MV-4-11 (cell line): ENCODE results near the gene TTC7B.

Experiments used
- DNase-seq: peaks from one replicate; lab custom pipeline; 2025; lab: John Stamatoyannopoulos, UW

The TTC7B gene

GRCh38 chr14:90805084-90805391, 11.2 kb downstream of the TTC7B start:
- no peak for DNase-seq

GRCh38 chr14:90804292-90805083, 11.7 kb downstream of the TTC7B start:
- no peak for DNase-seq

GRCh38 chr14:90803249-90803648, 13.0 kb downstream of the TTC7B start:
- DNase-seq: no peak

GRCh38 chr14:90799420-90799819, 16.8 kb downstream of the TTC7B start:
- DNase-seq: no peak

GRCh38 chr14:90797919-90798318, 18.3 kb downstream of the TTC7B start:
- DNase-seq: no peak

- no peak for DNase-seq
Measured at GRCh38 chr14:90797451-90797850, 18.8 kb downstream of the TTC7B start.

- DNase-seq: peak; percentile 74
Measured at GRCh38 chr14:90796329-90796728, 19.9 kb downstream of the TTC7B start.

GRCh38 chr14:90795744-90796143, 20.5 kb downstream of the TTC7B start:
- no peak for DNase-seq

GRCh38 chr14:90791486-90791885, 24.7 kb downstream of the TTC7B start:
- no peak for DNase-seq

- peak; percentile 92 for DNase-seq
Measured at GRCh38 chr14:90788031-90788430, 28.2 kb downstream of the TTC7B start.

GRCh38 chr14:90785876-90786450, 30.3 kb downstream of the TTC7B start:
- DNase-seq: no peak

GRCh38 chr14:90785471-90785870, 30.8 kb downstream of the TTC7B start:
- DNase-seq: peak; percentile 34

GRCh38 chr14:90784621-90785270, 31.5 kb downstream of the TTC7B start:
- no peak for DNase-seq

- no peak for DNase-seq
Measured at GRCh38 chr14:90783344-90783743, 32.9 kb downstream of the TTC7B start.

- no peak for DNase-seq
Measured at GRCh38 chr14:90782892-90783291, 33.3 kb downstream of the TTC7B start.

- DNase-seq: no peak
Measured at GRCh38 chr14:90781876-90782275, 34.4 kb downstream of the TTC7B start.

- peak; percentile 18 for DNase-seq
Measured at GRCh38 chr14:90781344-90781761, 34.9 kb downstream of the TTC7B start.

GRCh38 chr14:90780519-90780918, 35.7 kb downstream of the TTC7B start:
- DNase-seq: no peak

GRCh38 chr14:90778571-90779255, 37.5 kb downstream of the TTC7B start:
- no peak for DNase-seq

- DNase-seq: no peak
Measured at GRCh38 chr14:90777830-90778485, 38.3 kb downstream of the TTC7B start.

GRCh38 chr14:90777358-90777757, 38.9 kb downstream of the TTC7B start:
- DNase-seq: no peak

GRCh38 chr14:90775441-90775840, 40.8 kb downstream of the TTC7B start:
- no peak for DNase-seq
